Measurements from ENCODE around the gene IDH3A.

Gene IDH3A

DNA sequence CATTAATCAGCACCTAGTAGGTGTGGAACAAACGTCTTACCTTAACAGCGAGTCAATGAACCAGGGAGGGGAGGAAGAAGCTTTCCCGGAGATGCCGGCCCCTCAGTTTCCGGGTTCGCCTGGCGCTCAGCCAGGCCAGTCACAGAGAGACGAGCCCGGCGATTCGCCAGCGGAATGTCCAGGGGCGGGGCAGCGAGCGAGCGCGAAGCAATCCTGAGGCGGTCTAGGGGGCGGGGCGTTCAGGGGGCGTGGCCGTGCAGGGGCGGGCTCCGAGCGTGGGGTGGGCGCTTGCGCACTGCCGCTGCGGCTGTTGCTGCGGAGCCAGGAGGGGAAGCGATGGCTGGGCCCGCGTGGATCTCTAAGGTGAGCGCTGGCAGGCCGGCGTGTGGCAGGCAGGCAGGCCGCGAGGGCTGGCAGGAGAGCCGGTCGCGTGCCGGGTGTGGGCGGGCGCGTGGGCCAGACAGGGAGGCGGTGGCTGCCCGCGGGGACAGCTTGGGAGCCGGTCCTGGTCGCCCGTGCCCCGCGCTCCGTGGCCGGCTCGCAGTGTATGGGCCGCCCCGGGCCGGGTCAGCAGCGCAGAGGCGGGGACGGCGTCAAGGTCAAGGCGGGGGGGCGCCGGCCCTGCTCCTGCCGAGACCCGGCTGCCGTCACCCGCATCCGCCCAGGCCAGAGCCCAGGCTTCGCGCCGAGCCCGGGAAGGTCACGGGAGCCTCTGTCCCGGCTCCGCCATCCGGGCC, at the start of gene IDH3A:
TSS of gene IDH3A (plus strand) at position 295 of the 737 bp plus-strand sequence. CDS start at position 337, 42 bp downstream.
- in situ Hi-C loops (cut with MboI; ENCODE audit: low sequenced_read_pairs) = no loop called here

DNA sequence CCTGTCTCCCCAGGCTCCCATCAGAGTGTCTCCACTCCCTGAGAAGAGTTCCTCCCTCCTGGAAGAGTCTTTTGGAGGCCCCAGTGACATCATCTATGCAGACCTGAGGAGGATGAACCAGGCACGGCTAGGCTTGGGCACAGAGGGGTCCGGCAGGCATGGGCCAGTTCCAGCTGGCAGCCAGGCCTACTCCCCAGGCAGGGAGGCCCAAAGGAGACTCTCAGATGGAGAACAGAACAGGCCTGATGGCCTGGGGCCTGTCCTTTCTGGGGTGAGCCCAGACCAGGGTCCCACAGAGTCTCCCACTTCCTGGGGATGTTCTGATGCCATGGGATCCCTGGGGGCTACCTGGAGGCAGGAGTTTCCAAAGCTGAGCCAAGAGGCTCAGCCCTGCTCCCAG, 48.3 kb upstream of the IDH3A start:
- in situ Hi-C loops (cut with MboI; ENCODE audit: low sequenced_read_pairs) = loop anchor here (25.0 kb wide), 1 partner anchor 139 kb away; no protein-coding TSS in a partner anchor

DNA sequence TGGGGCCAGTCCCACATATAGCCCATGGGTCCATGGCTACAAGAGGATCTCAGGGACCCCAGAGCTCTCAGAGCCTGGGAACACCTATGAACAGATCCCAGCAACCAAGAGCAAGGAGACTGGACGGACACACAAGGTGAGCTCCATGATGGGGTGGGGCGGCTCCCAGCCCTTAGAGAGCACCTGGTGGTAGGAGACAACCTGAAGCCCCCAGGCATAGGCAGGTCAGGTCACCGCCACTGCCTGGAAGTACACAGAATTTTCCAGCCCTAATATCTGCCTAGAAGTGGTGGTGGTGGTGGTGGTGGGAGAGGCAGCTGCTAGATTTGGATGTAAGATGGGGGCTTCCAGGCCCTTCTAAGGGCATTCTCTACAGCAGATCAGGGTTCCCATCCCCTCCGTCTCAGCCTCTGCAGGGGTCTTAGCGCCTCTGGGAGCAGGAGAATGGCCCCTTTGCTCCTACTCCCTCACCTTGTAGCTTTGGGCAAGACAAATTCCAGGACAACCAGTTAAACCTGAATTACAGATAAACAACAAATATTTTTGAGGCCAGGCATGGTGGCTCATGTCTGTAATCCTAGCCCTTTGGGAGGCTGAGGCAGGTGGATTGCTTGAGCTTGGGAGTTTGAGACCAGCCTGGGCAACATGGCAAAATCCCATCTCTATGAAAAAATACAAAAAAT, 47.6 kb upstream of the IDH3A start:
- in situ Hi-C loops (cut with MboI; ENCODE audit: low sequenced_read_pairs) = loop anchor here (25.0 kb wide), 1 partner anchor 139 kb away; no protein-coding TSS in a partner anchor

DNA sequence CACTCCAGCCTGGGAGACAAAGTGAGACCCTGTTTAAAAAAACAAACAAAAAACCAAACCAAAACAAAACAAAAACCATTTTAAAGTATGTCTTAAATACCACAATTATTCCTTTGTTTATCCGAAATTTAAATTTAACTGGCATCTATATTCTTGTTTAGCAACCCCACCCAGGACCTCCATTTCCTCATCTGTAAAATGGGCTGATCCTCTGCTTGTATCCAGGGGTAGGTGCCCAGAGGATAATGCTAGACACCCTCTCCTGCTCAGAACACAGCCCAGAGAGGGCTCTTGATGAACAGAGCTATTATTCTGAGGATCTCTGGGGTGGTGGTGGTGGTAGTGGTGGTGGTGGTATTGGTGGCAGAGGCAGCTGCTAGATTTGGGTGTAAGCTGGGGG, 47.0 kb upstream of the IDH3A start:
- in situ Hi-C loops (cut with MboI; ENCODE audit: low sequenced_read_pairs) = loop anchor here (25.0 kb wide), 1 partner anchor 140 kb away; no protein-coding TSS in a partner anchor

DNA sequence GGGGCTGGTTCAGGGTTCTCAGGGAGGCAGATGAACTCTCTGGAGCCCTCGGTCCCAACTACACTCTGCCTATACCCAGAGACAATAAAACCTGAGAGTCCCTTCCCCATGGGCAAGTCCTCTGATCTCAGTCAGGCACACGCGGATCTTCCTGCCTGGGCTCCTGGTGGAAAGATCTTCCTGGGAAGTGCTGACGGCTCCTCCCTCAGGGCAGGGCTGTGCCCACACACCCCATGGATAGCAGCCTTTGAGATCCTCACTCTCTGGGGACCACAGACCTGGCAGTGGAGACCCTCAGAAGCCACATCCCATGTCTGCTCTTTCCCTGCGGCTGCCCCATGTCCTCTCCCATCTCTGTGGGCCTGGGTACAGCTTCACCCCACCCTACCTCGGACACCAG, 46.4 kb upstream of the IDH3A start:
- in situ Hi-C loops (cut with MboI; ENCODE audit: low sequenced_read_pairs) = loop anchor here (25.0 kb wide), 1 partner anchor 140 kb away; no protein-coding TSS in a partner anchor

DNA sequence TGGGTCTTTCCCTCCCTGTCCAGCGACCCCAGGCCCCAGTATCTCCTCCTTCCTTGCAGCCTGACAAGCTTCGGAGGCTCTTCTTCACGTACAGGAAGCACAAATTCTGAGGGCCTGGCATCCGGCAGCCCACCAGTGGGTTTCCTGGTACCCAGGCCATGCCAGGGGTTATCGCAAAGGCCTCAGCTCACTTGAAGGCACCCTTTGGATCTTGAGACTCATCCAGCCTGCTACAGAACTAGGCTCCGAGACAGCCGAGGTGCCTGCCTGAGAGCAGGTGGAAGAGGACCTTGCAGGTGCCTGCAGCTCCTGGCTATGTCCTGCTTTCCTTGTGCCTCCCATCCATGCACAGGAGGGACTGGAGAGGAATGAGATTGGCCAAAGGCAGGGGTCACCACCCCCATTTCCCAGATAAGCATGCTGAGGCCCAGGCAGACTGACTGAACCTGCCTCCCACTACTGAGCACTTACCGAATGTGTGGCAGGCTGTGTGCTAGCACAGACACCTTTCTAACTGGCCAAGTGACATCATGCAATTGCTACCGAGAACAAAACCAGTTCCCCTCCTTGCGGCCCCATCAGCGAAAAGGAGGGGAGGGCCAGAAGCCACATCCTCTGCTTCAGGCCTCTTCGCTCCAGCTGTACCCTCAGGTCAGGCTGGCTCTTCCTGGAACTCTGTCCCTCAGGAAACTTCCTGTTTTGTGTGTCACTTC, 45.6 kb upstream of the IDH3A start:
- in situ Hi-C loops (cut with MboI; ENCODE audit: low sequenced_read_pairs) = loop anchor here (25.0 kb wide), 1 partner anchor 141 kb away; no protein-coding TSS in a partner anchor

DNA sequence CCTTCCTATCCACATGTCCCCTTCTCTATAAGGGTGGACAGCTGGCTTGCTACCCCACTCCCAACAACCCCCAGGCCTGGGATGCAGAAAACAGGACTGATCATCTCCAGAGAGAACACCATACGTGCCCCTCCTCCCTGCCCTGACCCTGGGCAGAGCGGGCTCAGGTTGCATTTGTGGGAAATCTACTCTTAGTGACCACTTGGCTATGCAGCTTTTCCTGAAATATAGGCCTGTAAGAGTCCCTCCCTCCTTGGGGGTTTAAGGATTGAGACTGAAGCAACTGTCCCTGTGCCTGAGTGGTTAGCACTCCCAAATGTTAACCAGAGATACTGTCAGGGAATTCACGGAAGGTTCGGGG, 45.1 kb upstream of the IDH3A start:
- in situ Hi-C loops (cut with MboI; ENCODE audit: low sequenced_read_pairs) = loop anchor here (25.0 kb wide), 1 partner anchor 142 kb away; no protein-coding TSS in a partner anchor

DNA sequence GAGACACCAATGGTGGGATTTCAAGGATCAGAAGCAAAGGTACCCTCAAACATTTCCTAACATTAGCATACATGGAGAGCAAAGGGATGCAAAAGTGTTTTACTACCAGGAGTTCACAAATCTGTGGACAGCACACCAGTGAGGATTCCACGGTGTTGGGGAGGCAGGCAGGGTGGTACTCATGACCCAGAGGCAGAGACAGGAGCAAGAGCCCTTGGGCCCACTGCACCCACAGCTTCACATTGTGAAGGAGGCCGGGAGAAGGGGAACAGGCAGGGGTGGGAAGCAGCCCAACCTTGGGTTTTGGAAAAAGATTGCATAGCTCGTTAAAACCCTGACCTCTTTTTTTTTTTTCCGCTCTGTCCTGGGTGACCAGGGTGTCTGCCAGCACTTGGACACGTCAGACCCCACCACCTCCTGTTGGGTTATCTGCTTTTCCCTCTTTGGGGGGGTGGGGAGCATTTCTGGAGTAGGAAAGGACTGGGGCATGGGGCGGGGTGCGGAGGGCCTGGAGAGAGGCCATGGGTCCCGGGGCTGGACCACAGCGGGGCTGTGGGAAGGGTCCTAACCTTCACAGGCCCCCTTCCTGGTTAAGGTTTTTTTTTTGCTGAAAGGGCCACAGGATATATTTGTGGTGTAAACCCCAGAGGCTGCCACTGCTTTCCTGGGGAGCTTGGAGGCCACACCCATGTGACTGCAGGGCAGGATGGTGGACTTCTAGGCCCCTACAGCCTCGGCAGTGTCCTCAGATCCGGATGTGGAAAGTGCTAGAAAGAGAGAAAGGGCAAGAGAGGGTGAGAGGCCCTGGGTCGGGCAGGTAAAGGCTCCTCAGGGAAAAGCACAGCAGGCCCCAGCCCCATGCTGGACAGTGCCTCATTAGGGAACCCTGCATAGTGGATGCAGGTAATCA, 44.3 kb upstream of the IDH3A start:
- in situ Hi-C loops (cut with MboI; ENCODE audit: low sequenced_read_pairs) = loop anchor here (25.0 kb wide), 1 partner anchor 143 kb away; no protein-coding TSS in a partner anchor

DNA sequence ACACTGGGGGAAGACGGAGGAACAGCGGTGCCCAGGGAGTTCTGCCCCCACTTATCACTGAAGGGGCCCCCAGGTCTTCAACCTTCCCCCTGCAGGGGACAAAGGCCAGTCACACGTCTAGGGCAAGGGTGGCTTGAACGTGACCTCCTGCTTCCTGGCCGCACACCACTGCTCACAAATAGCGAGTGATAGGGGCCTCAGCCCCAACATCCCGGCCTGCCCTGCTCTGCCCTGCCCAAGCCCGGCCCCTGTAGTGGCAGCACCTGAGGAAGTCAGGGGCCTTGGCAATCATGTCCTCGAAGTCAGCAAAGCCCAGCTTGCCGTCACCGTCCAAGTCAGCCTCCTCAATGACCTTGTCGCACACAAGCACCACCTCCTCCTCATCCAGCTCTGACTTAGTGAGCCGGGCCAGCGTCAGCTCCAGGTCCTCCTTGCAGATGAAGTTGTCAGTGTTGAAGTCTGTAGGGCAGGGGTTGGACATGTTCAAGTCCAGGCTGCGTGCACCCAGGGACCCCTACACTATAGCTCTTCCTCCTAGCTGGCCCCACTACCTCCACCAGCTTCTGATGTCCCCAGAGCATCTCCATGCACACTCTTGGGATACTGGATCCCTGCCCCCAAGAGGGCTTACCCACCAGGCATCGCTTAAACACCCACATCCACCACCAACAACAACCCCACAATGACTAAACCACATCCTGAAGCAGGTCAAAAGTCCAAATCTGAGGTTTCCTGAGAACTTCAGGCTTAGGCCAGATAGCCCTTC, 43.5 kb upstream of the IDH3A start:
- in situ Hi-C loops (cut with MboI; ENCODE audit: low sequenced_read_pairs) = loop anchor here (25.0 kb wide), 1 partner anchor 143 kb away; no protein-coding TSS in a partner anchor

DNA sequence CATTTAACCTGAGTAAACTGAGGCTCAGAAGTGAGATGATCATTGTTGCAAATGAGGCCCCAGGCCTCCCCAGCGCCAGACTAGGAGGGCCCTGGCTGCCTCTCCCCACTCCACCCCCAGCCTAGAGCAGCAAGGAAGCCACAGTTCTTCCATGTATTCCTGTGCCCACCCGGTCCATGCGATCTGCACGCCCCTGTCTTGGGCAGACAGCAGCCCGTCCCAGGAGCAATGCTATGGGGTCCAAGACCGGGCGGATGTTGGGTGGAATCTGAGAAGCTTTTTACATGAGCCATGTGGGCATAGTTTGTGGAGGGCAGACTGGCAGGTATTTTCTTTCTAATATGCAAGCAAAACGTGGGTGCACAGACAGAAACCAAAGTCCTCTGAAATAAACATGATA, 41.7 kb upstream of the IDH3A start:
- in situ Hi-C loops (cut with MboI; ENCODE audit: low sequenced_read_pairs) = loop anchor here (25.0 kb wide), 1 partner anchor 145 kb away; no protein-coding TSS in a partner anchor

DNA sequence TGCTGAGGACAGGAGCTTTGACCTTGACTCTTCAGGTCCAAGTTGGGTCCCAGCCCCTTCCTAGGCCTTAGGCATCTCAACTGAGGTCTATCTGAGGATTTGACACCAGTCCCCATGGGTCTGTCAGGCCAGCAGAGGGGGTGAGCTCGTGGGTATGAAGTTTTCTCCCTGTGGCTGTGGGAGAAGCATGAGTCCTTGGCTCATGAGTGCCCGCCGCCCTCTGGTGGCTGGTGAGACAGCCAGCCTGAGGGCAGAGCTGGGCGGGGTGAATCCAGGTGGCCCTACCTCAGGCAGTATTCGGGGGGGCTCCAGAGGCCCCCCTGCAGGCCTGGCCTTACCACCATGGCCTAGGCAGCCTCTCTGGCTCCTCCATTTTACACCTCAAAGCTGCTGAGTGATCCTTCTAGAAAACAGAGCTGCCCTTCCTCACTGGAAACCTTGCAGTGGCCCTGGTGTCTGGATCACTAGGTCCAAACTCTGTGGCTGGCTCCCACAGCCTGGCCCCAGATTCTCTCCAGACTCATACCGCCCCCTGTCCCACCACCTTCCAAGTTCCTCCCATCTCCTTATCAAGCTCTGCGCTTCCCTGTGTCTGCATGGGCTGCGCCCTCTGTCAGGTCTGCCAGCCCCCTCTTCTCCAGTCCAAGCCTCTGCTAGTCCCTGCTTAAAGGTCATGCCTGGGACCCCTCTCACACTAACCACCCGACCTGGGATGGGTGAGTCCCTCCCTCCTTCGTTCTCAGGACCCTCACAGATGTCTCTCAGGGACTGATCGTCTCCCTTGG, 40.7 kb upstream of the IDH3A start:
- in situ Hi-C loops (cut with MboI; ENCODE audit: low sequenced_read_pairs) = loop anchor here (25.0 kb wide), 1 partner anchor 146 kb away; no protein-coding TSS in a partner anchor

DNA sequence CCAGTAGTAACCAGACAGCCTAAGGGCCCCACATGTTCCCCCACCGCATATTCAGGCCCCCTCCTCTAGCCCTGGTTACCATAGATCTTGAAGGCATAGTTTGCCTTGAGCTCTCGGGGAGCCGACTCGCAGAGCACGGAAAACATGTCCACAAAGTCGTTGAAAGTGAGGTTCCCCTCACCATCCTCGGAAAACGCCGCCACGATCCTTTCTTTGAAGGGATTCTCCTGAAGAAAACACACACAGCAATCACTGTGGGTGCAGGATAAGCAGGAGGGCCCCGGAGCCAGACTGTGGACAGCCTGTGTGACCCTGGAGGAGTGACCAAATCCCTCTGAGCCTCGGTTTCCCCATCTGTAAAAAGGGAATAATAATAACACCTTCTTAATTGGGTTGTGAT, 40.0 kb upstream of the IDH3A start:
- in situ Hi-C loops (cut with MboI; ENCODE audit: low sequenced_read_pairs) = loop anchor here (25.0 kb wide), 1 partner anchor 147 kb away; no protein-coding TSS in a partner anchor

DNA sequence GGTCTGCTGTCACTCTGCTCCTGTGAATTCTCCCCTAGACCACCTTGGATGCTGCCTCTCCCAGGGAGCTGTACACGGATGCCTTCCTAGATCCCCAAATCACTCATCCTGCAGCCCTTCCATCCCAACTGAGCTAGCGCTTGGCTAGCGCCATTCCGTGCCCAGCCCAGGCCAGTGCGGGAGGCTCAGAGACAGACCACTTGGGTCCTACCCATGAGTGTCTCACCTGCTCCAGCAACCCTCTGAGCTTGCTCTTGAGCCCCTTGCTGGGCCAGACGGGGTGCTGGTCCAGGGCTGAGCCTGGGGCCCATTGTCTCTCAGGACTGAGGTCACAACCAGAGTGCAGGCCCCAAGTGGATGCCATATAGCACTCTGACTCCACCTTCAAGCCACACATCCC, 39.1 kb upstream of the IDH3A start:
- in situ Hi-C loops (cut with MboI; ENCODE audit: low sequenced_read_pairs) = loop anchor here (25.0 kb wide), 1 partner anchor 148 kb away; no protein-coding TSS in a partner anchor

DNA sequence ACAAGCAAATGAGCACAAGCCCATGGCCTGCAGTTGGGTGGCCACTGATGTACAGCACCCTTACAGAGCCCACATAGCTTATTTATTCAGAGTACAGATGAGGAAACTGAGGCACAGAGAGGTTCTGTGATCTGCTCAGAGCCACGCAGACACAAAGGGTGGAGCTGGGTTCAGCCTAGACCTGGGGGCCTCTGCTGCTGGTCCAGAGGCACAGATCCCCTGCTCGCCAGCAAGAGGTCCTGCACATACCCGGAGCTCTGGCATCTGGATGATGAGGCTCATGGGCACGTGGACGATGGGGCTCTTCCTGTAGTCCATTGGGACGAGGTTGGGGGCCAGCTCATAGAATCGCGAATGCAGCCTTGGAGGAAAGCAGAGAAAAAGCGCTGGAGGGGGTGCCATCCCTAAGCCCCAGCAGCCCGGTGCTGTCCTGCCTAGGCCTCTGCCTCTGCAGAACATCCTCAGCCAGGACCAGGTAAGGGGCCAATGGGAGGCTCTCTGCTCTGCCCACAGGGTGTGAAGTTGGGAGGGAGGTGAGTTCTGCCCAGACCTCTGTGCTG, 38.2 kb upstream of the IDH3A start:
- in situ Hi-C loops (cut with MboI; ENCODE audit: low sequenced_read_pairs) = loop anchor here (25.0 kb wide), 1 partner anchor 149 kb away; no protein-coding TSS in a partner anchor

DNA sequence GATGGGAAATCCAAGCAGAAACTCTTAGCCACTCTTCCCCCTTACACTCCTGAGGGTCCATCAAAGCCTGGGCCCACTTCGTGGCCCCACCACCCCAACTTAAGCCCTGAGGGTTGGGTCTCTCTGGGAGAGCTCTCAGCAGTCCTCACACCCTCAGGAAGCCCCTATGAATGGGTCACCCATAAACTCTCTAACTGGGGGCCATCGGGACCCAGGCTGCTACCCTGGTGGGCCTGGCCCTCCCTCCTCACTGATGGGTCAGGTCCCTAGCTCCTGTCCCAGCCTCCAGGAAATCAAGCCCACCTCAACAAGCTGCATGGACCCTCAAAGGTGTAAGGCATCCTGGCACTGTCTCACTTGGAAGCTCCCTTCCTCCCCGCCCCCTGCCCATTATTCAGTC, 37.4 kb upstream of the IDH3A start:
- in situ Hi-C loops (cut with MboI; ENCODE audit: low sequenced_read_pairs) = loop anchor here (25.0 kb wide), 1 partner anchor 149 kb away; no protein-coding TSS in a partner anchor

DNA sequence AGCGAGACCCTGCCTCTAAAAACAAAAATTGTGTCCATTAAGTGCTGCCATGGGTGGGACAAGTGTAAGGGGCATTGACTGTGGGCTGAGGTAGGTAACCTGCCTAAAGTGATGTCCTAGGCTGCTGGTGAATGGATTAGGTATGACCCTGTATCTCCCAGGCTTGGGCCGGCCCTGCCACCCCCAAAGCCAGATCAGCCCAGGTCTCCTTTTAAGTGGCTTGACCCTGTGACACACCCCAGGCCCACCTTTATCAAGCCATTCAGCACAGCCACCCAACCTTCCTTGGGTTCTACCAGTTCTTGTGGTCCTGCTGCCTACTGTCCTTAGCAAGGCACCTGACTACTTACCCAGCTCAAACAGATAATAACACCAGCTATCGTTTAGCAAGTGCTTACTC, 36.6 kb upstream of the IDH3A start:
- in situ Hi-C loops (cut with MboI; ENCODE audit: low sequenced_read_pairs) = loop anchor here (25.0 kb wide), 1 partner anchor 150 kb away; no protein-coding TSS in a partner anchor

DNA sequence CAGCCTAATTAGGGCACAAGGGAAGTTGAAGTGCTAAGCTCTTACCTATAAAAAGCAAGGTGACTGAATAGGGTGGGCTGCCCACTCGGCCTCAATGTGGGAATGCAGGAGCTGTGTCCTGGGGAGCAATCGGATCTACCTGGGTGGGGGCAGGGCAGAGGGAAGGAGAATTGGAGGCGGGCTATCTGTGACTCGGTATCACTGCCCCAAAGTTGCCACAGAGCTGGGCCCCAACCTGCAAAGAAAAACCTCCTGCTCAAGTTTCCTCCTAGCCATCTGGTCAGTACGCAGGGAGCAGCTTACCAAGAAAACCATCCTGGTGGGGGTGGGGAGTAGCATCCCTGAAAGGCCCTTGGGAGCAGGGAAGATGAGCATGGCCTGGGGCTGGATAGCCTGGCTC, 28.6 kb upstream of the IDH3A start:
- in situ Hi-C loops (cut with MboI; ENCODE audit: low sequenced_read_pairs) = loop anchor here (25.0 kb wide), 1 partner anchor 158 kb away; no protein-coding TSS in a partner anchor

DNA sequence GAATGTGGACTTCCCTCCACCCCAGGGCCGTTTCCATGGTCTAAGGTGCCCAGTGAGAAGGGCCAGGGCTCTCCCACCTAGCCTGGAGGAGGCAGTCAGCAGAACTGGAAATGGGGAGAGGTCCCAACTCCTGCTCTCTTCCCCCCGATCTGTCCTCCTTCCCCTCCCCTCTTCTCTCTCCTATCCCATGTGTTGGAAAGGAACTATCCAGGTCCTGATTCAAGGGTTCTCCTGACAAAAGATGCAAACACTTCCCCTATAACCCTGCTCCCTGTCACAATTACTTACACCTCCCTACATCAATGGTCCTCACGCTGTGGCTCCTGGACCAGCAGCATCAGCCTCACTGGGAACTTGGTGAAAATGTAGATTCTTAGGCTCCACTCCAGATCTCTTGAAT, 23.9 kb upstream of the IDH3A start:
- in situ Hi-C loops (cut with MboI; ENCODE audit: low sequenced_read_pairs) = no loop called here
